ENCODE data around the gene CDC42BPG.
A peak's percentile ranks its signal among the peaks of the same experiment; 100 is the strongest.
"Not testable (repeated sequence)": the region's sequence is repeated elsewhere in the genome, so short reads cannot be mapped to it uniquely, and the experiment has no call there.

The CDC42BPG gene

GRCh38 chr11:64834031-64834722, 10.3 kb downstream of the CDC42BPG start:
- DNase-seq: no peak

GRCh38 chr11:64833509-64833908, 10.9 kb downstream of the CDC42BPG start:
- no peak for DNase-seq

- no peak for DNase-seq
Observed at GRCh38 chr11:64833198-64833502, 11.3 kb downstream of the CDC42BPG start.

GRCh38 chr11:64832467-64833197, 11.8 kb downstream of the CDC42BPG start:
- DNase-seq: no peak

GRCh38 chr11:64831411-64831891, 13.0 kb downstream of the CDC42BPG start:
- DNase-seq: no peak

- DNase-seq: no peak
Observed at GRCh38 chr11:64829536-64830251, 14.8 kb downstream of the CDC42BPG start.

- DNase-seq: no peak
Observed at GRCh38 chr11:64827451-64827839, 17.0 kb downstream of the CDC42BPG start.

- no peak for DNase-seq
Observed at GRCh38 chr11:64826578-64827450, 17.6 kb downstream of the CDC42BPG start.

- DNase-seq: no peak
Observed at GRCh38 chr11:64826062-64826461, 18.4 kb downstream of the CDC42BPG start.

- DNase-seq: no peak
Observed at GRCh38 chr11:64823568-64824119, 20.8 kb downstream of the CDC42BPG start.

GRCh38 chr11:64817476-64817875, 27.0 kb downstream of the CDC42BPG start:
- DNase-seq: no peak

GRCh38 chr11:64815433-64815832, 29.0 kb downstream of the CDC42BPG start:
- not testable (repeated sequence) for DNase-seq

GRCh38 chr11:64814712-64815187, 29.7 kb downstream of the CDC42BPG start:
- DNase-seq: no peak

GRCh38 chr11:64813826-64814225, 30.6 kb downstream of the CDC42BPG start:
- DNase-seq: no peak

GRCh38 chr11:64810891-64811272, 33.6 kb downstream of the CDC42BPG start:
- DNase-seq: no peak

GRCh38 chr11:64810271-64810890, 34.1 kb downstream of the CDC42BPG start, which contains the start of gene MEN1:
Gene MEN1 (minus strand): TSS chr11:64810551. CDS start chr11:64810109, 442 bp downstream.
- peak; percentile 93 for DNase-seq

GRCh38 chr11:64809781-64810241, 34.6 kb downstream of the CDC42BPG start:
- no peak for DNase-seq

- no peak for DNase-seq
Observed at GRCh38 chr11:64805481-64805880, 39.0 kb downstream of the CDC42BPG start.

- DNase-seq: no peak
Observed at GRCh38 chr11:64804346-64805210, 39.9 kb downstream of the CDC42BPG start.

GRCh38 chr11:64803846-64804345, 40.6 kb downstream of the CDC42BPG start:
- no peak for DNase-seq
